GM12801 (cell line): ENCODE results near the gene TAGAP.

Experiments
- TF ChIP-seq, protein P1 (sequence below): IDR thresholded peaks from one replicate; pipeline ENCODE4 v1.5.1; 2011; ENCODE audit warnings: control low read depth; ENCODE audit not compliant: insufficient read length; ENCODE audit errors: extremely low read depth

TAGAP gene

DNA sequence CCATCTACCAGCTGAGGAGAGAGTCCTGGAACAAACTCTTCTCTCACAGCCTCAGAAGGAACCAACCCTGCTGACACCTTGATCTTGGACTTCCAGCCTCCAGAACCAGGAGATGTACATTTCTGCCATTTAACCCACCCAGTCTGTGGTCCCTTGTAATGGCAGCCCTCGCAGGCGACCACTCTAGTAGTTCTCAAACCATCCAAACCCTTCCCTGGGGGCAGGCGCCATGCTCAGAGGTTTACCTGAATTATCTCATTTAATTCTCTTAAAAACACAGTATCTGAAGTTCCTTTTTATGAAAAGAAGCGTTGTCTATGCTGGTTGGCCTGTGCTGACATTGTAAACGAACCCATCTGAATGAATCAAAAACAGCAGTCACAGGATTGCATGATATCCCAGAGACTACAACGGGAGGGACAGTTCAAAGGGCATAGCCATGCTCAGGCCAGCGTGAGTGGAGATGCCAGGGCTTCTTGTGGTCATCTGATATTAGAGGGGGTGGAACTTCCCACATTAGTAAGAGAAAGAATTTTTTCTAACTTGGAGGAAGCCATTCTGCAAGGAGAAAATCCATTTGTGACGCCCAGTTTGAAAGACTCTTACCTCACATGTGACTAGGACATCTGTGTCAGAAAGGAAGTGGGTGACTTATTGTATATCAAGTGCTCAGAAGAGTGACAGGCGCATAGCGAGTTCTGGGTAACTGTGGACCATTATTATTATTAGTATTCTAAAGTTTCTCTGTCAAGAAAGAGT lies 17.2 kb upstream of the TAGAP start:
- TF ChIP-seq, protein P1, sequence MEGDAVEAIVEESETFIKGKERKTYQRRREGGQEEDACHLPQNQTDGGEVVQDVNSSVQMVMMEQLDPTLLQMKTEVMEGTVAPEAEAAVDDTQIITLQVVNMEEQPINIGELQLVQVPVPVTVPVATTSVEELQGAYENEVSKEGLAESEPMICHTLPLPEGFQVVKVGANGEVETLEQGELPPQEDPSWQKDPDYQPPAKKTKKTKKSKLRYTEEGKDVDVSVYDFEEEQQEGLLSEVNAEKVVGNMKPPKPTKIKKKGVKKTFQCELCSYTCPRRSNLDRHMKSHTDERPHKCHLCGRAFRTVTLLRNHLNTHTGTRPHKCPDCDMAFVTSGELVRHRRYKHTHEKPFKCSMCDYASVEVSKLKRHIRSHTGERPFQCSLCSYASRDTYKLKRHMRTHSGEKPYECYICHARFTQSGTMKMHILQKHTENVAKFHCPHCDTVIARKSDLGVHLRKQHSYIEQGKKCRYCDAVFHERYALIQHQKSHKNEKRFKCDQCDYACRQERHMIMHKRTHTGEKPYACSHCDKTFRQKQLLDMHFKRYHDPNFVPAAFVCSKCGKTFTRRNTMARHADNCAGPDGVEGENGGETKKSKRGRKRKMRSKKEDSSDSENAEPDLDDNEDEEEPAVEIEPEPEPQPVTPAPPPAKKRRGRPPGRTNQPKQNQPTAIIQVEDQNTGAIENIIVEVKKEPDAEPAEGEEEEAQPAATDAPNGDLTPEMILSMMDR: no peak

DNA sequence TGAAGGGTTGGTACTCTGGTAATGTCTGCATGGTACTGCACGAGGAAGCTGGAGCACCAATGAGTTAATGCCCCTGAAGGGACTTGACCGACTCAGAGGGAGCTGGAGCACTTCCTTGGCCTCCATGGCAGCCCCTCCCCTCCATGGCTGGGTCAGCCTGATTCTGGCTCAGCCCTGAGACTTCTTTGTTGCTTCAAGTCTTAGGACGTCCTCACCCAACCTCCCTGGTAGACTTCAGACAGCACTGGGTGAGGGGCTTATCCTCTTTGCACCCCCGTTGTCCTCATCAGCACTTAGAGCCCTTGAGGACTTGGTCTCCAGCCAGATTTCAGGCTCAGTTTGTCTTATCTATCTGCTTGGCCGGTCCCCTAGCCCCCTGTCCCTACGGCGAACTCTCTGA lies 16.4 kb upstream of the TAGAP start:
- TF ChIP-seq, protein P1: no peak

DNA sequence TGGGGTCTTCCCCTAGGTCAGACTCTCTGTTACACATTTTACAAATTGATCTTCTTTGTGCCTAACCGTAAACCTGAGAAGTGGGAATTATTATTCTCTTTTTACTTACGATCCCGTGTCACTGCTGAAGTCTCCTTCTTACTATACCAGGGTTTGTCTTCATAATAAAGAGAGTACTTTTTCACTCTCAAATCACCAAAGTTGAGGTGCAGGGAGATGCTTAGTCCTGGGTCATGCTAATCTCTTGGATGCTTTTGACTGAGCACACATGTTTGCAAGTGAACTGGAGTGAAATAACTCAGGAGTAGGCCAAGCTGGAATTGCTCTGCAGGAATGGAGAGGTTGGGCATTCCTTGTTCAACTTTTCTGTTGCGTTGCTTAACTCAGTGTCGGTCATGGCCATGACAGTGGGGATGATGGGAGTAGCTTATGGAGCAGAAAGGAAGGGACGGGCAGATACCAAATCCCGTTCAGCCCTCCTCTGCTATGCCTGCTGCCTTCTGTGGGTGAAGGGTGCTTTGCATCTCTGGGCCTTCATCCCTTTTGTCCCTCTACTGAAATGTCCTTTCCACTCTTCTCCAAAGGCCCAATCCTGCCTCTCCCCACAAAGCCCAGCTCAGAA lies 15.2 kb upstream of the TAGAP start:
- TF ChIP-seq, protein P1: no peak

DNA sequence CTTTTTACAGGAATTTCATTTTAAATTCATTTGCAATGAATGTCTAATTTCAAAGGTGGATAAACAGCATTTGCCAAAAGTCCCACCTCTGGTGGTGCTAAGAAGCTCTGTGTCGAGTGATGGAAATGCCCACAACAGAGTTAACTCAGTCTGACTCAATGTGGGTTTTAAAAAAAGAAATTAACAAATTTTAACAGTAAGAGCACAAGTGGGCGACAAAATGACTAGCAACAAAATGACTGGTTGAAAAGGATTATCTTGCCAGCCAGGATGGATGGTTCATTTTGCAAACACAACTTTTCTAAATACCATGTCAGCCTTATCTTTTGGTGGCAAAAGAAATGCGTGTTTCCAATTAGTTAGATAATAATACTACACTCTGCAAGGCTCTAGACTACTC lies 14.3 kb upstream of the TAGAP start:
- TF ChIP-seq, protein P1: no peak

DNA sequence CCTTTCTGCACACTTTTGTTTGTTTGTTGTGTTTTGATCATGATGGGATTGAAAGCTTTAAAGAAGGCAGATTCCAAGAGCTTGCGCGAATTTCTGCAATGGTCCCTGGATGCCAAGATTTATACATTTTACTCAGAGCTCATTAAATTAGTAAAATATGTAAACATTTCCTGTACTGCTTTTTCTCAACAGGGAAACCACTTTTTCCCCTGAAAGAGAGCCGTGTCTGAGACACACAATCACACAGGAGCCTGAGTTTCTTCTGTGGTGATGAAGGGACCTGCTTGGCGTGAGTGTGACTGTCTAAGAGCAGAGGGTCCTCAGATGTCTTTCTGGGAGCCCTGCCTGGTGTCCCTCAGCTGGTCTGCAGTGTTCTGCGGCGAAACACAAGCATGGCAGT lies 12.1 kb upstream of the TAGAP start:
- TF ChIP-seq, protein P1: no peak

DNA sequence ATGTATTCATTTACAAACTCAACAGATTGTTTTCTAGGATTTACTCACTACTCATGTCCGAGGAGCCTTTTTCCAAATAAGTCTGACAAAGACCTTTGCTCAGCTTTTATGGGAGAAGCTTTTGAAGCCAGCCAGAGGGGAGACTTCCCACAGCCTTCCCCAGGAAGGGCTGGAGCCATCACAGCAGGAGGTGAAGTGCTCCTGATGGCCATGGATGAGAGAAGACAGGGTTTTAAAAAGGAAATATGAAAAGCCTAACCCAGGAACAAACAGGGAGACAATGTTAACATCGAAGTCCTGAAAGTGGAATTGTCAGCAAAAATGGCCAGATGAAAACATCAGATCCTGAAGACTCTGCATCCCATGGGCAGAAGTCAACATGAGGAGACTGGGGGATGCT lies 11.6 kb upstream of the TAGAP start:
- TF ChIP-seq, protein P1: no peak

DNA sequence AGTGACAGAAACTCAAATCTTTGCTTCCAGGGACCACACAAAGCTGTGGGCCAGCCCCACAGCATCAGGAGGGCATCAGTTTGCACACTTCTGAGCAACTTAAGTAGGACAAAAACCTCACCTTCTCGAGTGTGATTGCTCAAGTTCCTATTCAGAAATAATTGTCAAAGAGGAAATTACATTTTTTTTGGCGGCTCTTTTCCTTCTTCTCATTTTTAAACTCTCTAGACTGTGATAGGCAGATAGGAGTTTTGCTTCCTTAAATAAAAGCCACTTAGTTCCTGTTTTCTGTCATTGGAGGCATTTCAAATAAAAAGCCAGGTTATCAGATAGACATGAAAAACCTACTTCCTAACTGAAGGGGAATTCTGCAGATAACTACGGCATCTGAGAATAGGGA lies 11.2 kb upstream of the TAGAP start:
- TF ChIP-seq, protein P1: no peak
